Dedifferentiated amniotic fluid mesenchymal stem cell (primary cell): ENCODE data around the gene SPIRE1.
A peak's percentile ranks its signal among the peaks of the same experiment; 100 is the strongest.

Experiments used
- DNase-seq: peaks from one replicate; pipeline ENCODE4 v3.0.0-alpha.2; 2016; ENCODE audit errors: extremely low spot score

Gene SPIRE1

DNA sequence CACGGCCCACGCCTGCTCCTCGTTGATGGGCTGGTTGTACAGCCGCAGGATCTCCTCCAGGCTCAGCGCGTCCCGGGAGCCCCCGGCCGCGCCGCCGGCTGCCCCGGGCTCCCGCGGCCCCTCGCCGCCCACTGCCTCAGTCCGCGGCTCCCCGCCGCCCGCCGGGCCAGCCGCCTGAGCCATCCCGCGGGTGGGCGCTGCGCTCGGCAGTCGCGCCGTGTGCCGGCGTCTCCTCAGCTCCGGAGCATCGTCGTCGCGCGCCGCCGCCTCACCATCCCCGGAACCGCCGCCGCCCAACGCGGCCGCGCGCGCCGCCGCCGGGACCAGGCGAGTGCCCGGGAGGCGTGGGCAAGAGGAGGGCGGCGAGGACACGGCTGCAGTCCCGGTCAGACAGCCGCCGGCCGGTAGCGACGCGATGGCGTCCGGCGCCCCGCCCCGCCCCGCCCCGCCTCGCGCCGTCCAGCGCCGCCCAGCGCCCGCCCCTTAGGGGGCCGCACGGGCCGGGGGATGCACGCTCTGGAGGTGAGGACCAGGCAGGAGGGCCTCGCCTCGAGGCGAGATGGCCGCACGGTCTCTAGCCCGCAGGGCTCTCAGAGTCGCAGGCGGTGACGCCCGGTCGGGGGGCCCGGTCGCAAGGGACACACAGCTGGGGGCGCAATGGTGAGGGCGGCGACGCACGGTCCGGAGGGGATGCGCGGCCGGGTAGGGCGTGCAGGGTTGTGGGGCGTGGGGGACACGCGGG, at the start of gene SPIRE1:
Gene SPIRE1, minus strand, starts transcription at position 424 of the 742 bp plus-strand sequence. Its CDS starts 241 bp downstream, at position 183.
- DNase-seq: peak; percentile 40

DNA sequence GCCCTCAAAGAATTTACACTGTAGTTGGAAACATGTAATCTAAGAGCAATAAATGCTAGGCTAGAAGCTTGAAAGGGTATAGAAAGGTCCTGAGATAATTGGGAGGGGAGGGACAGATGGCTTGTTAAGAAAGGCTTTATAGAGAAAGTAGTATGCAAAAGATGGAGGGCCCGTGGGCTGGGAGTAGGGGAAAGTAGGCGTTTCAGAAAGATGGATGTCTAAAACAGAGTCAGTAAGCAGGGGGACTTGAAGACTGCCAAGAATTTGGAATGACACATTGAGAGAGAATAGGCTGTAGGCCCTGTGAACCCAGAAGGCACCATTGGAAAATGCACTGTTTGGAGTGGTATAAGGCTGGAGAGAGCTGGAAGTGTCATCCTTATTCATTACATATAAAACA, 45.8 kb upstream of the SPIRE1 start:
- DNase-seq: no peak

DNA sequence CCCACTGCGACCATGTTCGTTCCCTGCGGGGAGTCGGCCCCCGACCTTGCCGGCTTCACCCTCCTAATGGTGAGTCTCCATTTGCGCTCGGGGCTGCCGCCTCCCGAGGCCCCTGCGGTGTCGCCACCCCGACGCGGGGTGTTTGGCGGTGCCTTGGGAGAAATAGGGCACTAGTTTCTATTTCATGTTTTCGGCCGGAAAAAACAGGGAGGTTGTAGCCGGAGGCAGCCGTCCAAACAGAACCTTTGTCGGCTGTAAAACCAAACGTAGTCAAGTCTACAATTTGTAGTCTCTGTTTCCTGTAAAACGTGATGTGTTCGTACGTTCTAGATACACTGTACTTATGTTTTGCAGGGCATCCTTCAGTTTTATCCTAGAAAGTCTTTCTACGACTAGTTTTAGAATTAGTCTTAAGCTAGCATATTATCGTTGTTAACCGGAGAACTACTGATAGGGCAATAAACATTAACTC, 45.2 kb upstream of the SPIRE1 start:
- DNase-seq: peak; percentile 28

DNA sequence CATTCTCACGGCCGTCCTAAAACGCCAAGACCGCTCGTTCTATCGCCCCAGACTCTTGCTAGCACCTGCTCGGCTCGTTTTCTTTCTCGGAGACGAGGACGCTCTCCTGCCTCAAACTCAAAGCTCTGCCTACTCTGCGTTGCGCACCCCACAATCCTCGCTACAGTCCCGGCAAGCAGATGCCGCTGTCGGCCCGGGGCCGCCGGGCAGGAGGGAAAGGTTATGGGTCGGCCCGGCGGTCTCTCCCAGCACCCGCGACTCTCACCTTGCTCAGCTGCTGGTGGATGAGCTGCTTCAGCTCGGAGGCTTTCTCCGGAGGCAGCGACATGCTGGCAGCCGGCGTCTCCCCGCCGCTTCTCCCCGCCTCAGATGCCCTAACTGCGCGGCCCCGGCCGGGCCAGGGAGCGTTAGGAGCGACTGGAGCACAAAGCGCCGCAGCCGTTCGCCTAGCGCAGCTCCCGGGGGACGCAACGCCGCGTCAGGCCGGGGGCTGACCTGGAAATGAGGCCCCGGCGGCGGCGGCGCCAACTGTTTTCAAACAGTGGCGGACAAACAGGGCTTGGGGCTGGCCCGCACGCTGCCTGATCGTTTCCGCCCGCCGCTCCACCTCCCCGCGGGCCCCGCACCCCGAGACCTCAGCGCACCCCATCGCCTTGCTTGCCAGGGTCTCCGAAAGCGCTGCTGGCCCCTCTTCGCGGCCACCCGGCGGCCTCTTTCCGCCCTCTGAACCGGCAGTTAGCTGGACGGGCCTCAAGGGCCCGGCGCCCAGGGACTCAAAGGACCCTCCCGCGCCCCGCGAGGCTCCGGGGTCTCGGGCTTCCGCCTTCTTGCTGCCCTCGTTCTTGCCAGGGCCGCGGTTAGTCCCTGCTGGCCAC, 44.6 kb upstream of the SPIRE1 start, which contains the start of the genes CEP76 and PSMG2:
Gene CEP76, minus strand, starts transcription at position 503 of the 875 bp plus-strand sequence. Its CDS starts 175 bp downstream, at position 328.
Gene PSMG2, plus strand, starts transcription at position 822 of the 875 bp plus-strand sequence. CDS start 66 bp downstream, outside the sequence.
- DNase-seq: peak; percentile 79

DNA sequence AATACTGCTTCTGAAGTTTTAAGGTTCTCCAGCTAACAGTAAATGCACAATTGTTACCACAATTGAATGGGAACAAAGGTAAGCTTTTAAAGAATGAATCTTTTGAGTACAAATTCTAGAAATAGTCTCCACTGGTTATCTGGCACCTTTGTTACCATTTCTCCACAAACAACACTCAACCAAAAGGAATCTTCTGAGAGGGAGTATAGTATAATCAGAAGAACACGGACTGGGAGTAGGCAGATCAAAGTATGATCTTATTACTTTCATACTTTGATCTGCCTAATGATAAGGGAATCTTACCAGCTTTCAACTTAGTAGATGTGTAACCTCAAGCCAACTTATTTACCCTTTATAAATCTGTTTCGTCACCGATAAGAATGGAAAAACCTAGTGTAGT, 43.3 kb upstream of the SPIRE1 start:
- no peak for DNase-seq

DNA sequence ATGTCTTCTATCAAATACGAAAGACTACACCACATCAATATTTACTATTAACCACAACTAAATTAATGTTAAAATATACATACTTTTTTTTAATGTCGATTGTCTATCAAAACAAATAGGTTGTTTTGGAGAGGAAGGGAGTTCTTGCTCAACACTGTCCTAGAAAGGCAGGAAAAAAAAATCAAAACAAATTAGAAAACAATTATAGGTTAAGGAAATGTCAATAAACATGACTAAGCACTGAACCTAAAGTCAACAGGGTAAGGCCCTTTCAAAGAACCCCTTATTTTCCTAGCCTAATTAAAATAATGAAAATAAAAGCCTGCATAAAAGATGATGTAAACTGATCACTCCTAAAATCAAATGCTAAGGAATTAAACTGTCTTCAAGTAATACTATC, 41.8 kb upstream of the SPIRE1 start:
- no peak for DNase-seq

DNA sequence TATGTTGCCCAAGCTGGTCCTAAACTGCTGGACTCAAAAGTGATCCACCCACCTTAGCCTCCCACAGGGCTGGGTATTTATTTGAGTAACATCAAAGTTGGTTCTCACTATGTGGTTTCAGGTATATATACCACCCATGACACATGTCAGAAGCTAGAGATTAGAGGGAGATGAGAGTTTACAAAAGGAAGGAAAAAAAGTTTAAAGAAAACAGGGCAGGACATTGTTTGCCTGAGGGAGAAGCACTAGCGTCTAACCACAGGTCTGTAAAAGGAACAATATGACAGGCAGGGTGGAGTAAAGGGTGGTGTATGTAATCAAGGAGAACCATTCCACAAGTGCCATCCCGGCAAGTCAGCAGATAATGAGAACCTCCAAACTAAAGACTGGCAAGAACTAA, 36.1 kb upstream of the SPIRE1 start:
- no peak for DNase-seq

DNA sequence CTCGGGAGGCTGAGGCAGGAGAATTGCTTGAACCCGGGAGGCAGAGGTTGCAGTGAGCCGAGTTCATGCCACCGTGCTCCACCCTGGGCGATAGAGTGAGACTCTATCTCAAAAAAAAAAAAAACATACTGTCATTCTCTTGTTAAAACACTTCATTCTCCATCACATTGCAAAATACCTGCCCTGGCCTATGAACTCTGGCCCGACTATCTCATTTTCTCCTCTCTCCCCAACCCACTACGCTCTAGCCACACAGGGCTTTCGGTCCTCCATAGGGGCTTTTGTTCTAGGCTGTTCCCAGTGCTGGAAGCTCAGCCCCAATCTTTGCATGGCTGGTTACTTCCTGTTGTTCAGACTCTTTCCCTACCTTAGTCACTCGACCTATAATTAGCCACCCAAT, 34.3 kb upstream of the SPIRE1 start:
- DNase-seq: no peak

DNA sequence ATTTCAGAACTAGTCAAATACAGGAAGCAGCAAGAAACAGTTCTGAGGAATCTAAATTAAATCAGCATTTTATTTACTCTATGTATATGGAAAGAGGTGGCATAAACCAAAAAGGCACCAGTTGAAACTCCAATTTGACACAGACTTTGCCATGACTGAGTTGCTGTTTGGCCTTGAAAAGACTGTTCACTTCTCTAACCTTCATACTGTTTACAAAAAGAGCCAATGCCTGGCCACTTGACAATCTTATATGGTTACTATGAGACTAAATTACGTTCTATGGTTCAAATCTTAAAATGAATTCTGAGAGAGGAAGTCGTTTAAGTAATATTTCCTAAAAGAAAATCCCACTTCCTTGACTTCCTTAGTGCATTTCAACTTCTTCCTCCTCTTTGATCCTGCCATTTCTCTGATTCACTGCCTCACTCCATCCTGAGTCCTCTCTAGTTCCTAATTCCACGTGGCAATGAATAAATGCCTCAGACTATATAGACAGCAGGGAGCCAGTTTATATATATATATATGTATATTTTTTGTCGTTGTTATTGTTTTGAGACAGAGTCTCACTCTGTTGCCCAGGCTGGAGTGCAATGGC, 31.4 kb upstream of the SPIRE1 start:
- no peak for DNase-seq

DNA sequence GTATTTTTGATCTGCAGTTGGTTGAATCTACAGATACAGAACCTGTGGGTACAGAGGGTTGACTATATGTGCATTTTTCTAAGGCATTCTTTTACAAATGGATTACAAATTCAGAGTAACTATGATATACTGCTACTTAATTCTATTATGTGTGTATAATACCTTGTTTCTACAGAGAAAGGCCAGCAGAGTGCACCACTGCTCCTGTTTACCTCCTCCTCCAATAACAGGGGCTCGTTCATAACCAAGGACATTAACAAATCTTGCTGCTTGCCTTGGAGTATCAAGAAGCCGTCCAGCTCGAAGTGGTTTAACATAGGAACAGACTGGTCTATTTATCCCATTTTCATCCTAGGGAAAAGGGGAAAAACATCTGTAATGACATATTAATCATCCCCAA, 28.2 kb upstream of the SPIRE1 start:
- DNase-seq: no peak

DNA sequence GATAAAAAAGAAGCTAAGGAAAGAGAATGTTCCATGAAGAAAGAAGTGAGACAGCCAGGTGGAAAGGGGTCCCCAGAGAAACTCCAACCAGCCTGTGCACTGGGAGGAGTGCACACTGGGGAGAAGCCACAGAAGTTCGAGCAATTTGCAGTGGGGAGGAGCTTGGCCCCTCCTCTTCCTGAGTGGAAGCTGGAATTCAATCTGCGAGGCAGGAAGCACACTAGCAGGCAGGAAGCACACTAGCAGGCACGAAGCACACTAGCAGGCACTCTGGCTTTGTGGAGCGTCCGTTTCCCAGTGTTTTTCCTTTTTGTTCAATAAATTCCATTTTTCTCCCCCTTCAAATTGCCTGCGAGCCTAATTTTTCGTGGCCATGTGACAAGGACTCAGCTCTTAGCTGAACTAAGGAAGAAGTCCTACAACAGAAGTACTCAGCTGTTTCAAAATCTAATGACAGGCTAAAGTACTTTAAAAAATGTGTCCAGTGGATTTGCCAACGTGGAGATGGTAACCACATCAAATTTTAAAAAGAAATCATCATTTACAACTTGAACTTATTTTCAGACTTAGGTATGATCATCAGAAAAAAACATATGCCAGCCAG, 21.4 kb upstream of the SPIRE1 start:
- peak; percentile 34 for DNase-seq

DNA sequence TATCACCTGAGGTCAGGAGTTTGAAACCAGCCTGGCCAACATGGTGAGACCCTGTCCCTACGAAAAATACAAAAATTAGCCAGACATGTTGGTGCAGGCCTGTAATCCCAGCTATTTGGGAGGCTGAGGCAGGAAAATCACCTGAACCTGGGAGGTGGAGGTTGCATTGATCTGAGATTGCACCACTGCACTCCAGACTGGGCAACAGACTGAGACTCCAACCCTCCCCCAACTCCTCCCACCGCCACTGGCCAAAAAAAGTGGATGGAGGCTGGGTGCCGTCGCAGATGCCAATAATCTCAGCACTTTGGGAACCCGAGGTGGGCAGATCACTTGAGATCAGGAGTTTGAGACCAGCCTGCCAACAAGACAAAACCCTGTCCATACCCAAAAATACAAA, 10.1 kb upstream of the SPIRE1 start:
- no peak for DNase-seq

DNA sequence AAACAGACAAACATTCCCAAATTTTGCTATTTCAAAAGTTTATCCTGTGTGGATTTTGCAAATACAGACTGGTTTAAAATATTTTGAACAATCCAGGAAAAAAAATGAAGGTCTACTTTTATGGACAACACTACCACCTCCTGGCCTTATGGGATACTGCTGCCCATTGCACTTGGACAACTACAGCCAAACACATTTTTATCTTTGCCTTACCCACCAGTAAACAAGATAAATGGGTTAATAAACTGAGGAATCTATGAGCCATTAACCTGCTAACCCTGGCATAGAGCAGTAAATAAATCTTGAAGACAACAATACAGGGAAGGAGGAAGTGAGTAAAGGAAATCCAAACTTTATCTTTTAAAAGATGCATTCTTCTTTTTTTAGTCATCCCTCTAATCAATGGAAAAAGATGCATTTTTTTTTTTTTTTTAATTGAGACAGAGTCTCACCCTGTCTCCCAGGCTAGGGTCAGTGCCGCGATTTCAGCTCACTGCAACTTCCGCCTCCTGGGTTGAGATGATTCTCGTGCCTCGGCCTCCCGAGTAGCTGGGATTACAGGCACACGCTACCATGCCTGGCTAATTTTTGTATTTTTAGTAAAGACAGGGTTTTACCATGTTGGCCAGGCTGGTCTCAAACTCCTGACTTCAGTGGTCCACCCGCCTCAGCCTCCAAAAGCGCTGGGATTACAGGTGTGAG, 2.1 kb upstream of the SPIRE1 start:
- peak; percentile 69 for DNase-seq

DNA sequence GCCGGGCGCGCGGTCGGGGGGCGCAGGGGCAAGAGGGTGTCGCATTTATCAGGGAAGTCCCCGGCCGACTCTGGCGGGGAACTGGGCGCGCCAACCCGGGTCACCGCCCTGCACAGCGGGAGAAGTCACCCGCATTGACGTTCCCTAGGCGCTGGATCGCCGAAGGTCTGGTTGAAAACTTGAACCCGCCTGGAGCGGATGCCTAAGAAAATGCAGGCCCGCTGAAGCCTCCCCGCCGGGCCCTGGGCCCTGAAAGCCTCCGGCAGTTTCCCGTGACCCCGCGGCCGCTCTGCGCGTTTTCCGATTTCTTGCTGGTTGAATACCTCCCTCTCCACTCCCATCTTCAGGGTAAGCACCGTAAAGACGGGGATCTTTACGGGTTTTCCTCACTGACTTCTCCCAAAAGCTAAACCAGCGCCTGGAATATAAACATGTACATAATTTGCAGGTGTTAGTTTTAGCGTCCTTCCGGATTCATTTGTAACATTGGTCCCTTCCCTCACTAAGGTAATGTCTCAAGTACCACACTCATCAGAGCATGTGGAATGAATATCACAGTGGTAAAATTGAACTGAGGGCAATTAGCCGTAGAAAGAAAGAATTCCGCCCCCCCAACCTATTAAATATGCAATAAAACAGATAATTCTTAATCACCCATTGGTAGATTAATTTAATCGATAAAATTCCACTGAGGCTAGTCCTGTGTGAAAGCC, 675 bp upstream of the SPIRE1 start:
- DNase-seq: no peak

DNA sequence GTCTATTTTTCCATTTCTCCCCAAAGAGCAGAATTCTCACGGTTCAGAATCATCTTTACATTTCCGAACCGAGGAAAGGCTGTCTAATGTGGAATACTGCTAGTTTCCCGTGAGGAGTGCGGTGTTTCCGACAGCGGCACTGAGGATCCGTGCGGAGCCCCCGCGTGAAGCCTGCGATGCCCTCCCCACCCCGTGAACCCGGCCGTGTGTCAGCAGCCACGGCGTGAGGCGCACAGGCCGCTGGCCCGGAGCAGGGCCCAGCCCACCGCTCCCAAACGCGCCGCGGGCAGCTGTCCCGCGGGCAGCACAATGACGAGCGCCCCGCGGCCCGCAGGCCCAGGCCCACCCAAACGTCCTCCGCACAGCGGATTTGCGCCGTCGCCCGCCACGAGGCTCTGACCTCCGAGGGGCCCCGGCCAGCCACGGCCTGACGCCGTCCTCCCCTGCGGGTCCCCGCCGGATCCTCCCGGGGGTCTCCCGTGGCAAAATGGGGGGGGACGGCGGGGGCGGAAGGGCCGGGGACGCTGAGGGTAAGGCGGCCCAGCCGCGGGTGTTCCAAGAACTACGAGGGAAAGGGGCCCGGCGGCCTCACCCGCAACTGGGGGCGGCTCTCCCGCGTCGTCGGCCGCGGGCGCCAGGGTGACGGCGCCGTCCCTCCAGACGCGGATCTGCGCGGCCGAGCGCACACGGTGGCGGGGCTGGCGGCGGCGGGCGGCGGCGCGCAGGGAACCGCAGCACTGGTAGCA, 796 bp downstream of the SPIRE1 start:
- peak; percentile 20 for DNase-seq

DNA sequence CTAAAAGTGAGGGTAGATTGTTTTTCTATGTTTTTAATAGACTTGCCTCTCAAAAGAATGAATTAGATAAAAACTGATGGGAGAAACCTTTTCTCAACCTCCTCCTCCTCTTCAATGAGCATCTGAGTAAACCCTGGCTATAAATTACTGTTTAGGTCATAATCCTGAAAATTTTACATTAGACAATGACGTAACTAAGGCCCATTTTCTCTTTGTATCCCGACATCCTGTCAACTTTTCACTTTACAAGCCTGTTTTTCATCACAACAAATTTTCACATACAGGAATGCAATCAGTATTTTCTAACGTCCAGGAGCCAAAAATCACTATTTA, 1.3 kb downstream of the SPIRE1 start:
- peak; percentile 36 for DNase-seq

DNA sequence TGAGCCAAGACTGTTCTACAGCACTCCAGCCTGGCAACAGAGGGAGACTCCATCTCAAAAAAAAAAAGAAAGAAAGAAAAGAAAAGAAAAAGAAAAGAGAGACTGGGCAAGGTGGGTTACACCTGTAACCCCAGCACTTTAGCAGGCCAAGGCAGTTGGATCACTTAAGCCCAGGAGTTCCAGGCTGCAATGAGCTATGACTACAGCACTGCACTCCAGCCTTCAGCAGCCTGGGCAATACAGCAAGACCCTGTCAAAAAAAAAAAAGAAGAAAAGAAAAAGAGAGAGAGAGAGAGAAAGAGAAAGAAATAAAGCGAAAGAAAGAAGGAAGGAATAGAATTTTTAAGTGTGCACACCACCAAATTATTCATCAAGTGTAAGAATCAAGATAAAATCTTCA, 2.9 kb downstream of the SPIRE1 start:
- DNase-seq: no peak

DNA sequence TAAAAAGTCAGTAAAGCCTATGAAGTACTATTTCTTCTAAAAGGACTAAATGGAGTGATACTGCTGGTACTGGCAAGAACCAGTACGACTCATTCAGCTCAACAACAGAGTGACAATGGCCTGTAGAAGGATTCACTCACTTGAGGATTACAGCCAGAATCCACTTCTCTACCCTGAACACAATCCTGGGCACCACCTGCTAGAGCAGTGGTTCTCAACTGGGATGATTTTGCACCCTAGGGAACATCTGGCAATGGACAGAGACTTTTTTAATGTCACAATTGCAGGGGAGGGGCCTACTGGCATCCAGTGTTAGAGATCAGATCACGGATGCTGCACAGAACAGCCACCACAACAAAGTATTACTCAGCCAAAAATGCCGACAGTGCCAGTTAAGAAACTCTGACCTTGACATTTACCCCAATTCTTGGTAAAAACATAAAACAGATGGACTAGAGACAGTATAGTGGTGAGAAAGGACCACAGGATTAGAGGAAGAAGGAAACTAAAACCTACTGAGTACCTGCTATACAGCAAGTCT, 5.0 kb downstream of the SPIRE1 start:
- DNase-seq: no peak

DNA sequence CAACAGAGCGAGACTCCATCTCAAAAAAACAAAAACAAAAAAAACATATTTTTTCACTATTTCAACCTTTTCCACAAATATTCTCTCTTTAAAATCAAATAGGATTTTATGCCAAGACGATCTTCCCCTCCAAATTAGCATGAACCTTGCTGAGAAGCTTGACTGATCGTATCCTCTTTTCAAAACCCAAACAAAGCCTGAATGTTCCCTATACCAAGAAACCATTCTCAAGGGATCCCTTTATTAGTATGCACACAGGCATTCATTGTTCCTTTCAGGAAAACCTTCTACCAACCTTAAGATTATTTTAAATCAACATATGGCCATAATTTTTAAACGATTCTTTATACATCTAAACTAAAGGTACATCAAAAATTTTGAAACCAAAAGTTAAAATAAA, 6.3 kb downstream of the SPIRE1 start:
- DNase-seq: no peak

DNA sequence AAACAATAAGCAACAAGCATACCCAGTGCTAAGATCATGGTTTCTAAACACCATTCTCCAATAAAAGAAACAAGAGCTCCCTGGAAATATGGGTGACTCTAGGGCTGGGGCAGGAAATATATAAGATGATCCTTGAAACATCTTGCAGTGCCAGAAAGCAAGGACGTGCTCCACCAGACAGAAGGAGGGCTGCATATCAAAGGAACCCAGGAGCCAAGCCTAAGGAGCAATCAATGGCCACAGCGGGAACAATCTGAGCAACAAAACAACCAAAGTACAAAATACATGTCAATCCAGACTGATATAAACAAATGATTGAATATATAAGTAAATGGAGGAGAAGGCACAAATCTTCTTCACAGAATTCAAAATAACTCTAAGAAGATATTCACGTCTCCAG, 10.1 kb downstream of the SPIRE1 start:
- DNase-seq: no peak
